Upper lobe of left lung (tissue), 4 donors: ENCODE data around the gene JMY.

Experiments
- CTCF ChIP-seq, 6 experiments: fragments of 450-650 bp in 4 of 6; fragments of 200-600 bp in 2 of 6; sonication (generic) in 2 of 6; IDR thresholded peaks; one replicate each; pipeline ENCODE4 v1.5.1; 2016 to 2019; ENCODE audit warnings: antibody characterized with exemption in 6 of 6
- POLR2AphosphoS5 ChIP-seq, 2 donors: sonication (generic); formaldehyde crosslinking; IDR thresholded peaks; one replicate each; pipeline ENCODE4 v1.5.1; 2017; ENCODE audit warnings: antibody characterized with exemption in 2 of 2

GRCh38 chr5:79189439-79190234 is 46.3 kb upstream of the JMY start:
- no peak for TF ChIP-seq CTCF (IDR thresholded peaks at IDR 0.05)
- no peak for TF ChIP-seq POLR2AphosphoS5 (IDR thresholded peaks at IDR 0.05)
